Stimulated activated CD4-positive, alpha-beta T cell treated with anti-CD3 and anti-CD28 coated beads, Interleukin-12 subunit alpha, Interleukin-12 subunit beta, amount 100 ng/mL, for 24 hours (primary cell): ENCODE results near the gene ARMC9.
"Not testable (repeated sequence)": the region's sequence is repeated elsewhere in the genome, so short reads cannot be mapped to it uniquely, and the experiment has no call there.

Source experiments
- DNase-seq, 2 experiments: peaks; one replicate each; pipeline ENCODE4 v3.0.0-alpha.2; 2020; ENCODE audit warnings: low read depth in 2 of 2

The ARMC9 gene

DNA sequence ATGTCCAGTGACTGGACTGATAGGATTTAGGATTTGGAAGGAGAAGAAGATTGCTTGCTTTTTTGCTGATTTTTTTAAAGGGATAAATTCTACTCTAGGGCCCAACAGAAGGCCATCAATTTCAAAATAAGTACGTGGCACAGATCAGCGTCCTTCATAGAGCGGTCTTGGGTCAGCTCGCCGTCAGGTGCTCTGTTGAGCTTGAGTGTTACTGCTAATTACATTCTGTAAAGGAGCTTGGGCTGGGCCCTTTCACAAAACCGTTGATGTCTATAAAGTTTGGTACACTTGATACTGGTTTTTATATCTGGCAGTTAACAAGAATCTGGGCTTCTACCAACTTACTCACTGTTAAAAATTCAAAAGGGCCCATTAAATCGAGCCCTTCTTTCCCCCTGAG is 45.4 kb downstream of the ARMC9 start:
- no peak for DNase-seq

DNA sequence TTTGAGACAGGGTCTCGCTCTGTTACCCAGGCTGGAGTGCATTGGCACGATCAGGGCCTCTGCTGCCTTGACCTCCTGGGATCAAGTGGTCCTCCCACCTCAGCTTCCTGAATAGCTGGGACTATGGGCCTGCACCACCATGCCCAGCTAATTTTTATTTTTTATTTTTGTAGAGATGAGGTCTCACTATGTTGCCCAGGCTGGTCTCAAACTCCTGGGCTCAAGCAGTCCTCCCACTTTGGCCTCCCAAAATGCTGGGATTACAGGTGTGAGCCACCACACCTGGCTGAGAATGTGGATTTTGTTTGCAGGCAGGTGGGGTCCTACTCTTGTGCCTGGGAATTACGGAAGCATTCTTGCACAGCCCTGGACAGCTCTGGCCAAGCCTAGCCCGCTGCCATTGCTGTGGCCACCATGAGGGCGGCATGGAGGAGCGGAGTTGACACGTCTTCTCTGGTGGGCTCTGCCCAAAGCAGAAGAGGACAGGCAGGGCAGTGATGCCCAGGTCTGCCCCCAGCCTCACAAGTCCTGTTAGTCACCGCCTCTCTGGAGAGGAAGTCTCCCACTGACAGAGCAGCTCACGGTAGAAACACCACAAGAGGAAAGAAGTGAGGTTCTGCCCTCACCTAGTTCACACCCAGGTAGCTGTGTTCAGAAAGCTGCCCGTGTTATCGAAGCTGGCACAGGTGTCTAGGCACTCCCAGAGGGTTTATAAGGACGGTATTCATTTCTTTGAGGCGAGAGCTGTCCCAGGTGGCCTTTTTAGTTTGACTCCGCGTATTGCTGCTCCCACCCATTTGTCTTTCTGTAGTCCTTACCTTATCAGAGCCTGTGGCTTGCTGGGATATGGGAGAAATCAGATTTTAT is 46.2 kb downstream of the ARMC9 start:
- no peak for DNase-seq

- no peak for DNase-seq
These were observed 47.0 kb downstream of the ARMC9 start for GRCh38 chr2:231245249-231246094.

DNA sequence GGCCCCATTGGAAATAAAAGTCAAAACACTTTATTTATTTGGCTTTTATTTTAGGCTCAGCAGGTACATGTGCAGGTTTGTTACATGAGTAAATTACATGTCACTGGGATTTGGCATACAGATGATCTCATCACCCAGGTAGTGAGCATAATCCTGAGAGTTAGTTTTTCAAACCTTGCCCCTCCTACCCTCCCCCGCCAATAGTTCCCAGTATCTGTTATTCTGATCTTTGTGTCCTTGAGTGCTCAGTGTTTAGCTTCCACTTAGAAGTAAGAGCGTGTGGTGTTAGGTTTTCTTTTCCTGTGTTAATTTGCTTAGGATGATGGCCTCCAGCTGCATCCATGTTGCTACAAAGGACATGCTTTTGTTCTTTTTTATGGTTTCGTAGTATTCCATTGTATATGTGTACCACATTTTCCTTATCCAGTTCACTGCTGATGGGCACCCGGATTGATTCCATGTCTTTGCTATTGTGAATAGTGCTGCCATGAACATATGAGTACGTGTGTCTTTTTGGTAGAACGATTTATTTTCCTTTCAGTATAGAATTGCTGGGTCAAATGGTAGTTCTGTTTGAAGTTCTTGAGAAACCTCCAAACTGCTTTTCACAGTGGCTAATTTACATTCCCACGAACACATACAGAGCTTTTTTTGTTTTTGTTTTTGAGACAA is 47.9 kb downstream of the ARMC9 start:
- no peak for DNase-seq

GRCh38 chr2:231250146-231250545 is 51.7 kb downstream of the ARMC9 start:
- no peak for DNase-seq

- DNase-seq = no peak
These were observed 52.3 kb downstream of the ARMC9 start for GRCh38 chr2:231250698-231251097.

DNA sequence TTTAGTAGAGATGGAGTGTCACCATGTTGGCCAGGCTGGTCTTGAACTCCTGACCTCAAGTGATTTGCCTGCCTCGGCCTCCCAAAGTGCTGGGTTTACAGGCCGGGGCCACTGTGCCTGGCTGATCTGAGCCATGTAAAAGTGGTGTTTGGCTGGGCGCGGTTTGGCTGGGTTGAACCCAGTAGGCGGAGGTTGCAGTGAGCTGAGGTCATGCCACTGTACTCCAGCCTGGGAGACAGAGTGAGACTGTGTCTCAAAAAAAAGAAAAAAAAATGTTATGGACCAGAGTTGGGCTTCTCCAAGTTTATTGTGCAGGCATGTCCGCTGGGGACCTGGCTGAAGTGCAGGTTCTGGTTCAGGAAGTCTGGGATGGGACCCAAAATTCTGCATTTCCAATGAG is 54.9 kb downstream of the ARMC9 start:
- not testable (repeated sequence) for DNase-seq

- no peak for DNase-seq
These were observed 58.1 kb downstream of the ARMC9 start for GRCh38 chr2:231256494-231256893.

DNA sequence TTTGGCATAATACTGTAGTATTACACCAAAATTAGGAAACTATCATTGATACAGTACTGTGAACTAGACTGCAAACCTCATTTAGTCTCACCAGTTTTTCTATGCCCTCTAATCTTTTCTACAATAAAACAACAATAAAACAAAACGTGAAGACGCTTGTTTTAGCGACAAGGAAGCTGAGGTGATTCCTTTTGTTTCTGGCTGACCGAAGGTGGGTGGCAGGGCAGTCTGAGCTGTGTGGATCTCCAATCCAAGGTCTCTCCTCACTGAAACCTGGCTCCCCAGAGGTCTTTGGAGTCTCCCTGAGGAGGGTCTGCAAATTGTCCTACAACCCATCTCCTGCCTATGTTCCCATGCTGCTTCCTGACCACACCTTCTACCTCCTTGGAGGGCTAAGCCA is 59.3 kb downstream of the ARMC9 start:
- no peak for DNase-seq

DNA sequence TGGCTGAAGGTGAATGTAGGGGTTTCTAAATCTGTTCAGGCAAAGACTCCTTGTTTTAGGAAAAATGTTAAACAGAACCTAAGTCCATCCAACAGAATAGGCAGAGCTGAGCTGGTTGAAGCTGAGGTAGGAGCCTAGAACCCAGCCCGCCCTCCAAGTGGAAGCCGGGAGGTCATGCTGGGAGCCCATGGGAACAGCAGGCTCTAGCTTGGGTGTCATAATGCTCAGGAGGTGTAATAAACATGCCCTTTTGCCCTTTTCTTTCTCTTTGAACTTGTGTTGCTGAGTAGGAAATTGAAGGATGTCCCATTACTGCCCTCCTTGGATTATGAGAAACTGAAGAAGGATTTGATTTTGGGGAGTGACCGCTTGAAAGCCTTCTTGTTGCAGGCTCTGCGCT is 60.3 kb downstream of the ARMC9 start:
- DNase-seq = no peak

- no peak for DNase-seq
These were observed 60.7 kb downstream of the ARMC9 start for GRCh38 chr2:231259104-231259503.

DNA sequence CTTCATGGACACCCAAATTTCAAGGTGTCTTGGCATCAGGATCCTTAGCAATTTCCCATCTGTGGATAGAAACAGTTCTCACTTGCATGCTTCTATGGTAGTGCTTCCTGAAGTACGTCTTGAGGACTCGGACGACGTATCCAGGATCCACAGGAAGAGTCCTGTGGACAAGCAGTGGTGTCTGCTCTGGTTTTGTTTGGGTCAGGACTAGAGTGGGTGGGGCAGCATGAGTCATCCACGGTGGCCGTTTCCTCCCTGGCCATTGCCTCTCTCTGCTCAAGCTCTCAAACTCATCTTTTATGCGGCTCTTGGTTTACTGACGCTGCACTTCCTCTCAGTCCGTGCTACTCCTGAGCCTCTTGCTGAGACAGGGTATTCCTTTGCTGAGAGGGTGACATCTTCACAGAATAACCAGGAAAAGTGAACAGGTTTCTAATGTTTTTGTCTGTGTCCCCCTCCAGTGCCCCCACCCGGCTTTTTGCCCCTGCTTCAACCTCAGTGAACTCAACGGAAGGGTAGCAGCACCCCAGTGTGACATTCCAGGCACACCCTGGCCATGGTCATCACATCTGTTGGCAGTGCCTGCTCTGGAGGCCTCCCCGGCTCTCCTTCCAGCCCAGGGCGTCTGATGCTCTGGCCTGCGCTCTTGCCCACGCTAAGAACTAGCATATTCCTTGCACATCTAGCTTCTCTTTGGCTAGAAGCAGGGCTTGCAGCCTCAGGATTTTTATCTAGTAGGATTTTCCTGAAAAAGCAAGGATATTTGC is 62.2 kb downstream of the ARMC9 start:
- no peak for DNase-seq

DNA sequence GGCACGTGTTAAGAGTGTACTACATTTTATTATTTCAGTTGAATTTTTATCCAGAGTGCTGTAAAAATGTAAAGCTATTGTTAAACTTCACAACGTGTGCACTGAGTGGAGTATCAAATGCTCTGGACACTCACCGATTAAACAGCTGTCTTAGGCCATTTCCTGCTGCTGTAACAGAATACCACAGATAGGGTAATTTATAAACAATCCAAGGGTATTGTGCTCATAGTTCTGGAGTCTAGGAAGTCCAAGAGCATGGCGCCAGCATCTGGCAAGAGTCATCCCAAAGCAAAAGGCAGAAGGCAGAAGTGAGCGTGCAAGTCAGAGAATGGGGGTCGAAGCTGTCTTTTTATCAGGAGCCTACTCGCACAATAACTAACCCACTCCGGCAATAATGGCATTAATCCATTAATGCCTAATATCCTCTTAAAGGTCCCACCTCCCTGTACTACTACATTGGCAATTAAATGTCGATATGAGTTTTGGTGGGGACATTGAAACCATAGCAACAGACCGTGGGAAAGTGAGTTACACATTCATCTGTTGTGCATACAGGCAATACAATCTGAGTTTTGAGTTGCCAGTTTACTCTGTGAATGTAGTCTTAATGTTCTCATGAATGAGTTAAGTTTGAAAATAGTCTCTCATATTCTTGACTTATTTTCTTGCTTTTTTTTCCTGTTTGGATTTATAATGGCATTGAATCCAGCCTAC is 64.8 kb downstream of the ARMC9 start:
- no peak for DNase-seq

DNA sequence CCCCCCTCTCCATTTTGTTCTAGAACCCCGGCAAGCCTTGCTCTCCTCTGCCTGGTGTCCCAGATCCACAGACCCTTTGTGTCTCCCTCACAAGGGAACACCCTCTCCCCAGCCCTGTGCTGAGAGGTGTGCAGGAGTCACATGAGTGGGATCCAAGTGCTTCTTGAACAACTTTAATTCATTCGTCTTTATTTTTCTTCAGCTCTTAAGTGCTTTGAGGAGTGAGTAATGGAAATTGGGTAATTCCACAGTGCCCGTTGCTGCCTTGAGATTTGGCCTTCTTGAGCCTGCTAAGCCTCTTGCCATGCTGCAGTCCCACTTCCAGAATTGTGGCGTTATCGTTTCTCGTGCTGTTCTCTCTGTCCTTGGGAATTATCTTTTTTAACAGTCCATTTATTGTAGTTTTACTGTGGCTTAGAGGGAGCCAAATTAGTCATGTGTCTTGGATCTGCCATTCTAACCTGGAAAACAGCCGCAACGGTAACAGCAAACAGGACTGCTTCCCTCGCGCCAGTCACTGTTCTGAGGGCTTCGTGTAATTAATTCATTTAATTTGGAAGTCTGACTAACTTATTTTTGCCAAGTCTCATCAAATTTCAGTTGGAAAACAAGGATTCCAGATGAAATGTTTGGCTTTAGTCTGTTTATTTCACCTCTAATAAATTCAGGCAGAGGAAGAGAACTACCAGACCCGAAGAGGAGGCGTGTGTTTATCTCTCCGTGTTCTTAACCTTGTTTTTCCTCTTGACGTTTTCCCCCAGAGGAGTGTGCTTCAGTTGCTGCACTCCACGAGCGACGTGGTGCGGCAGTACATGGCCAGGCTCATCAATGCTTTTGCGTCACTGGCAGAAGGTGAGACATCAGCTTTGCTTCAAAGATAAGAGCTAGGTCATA is 72.0 kb downstream of the ARMC9 start:
- DNase-seq = no peak

- no peak for DNase-seq
These were observed 74.6 kb downstream of the ARMC9 start for GRCh38 chr2:231272991-231273390.

DNA sequence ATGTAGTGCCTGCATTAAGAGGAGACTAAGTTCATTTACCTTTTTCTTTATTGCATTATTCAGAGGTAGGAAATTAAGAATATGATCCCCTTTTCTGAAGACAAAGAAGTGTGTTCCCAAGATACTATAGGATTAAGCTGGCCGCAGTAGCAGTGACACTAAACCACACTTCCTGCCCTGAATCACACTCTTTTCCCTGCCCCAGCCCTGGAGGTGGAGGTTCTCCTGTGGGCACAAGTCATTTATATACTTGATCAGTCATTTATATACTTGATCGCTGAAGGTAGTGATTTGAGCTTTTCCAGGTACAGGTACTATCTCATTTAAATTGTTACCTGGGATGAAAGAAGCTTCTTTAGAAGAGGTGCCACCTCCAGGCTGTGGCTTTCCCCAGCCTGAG is 78.6 kb downstream of the ARMC9 start:
- DNase-seq = no peak

DNA sequence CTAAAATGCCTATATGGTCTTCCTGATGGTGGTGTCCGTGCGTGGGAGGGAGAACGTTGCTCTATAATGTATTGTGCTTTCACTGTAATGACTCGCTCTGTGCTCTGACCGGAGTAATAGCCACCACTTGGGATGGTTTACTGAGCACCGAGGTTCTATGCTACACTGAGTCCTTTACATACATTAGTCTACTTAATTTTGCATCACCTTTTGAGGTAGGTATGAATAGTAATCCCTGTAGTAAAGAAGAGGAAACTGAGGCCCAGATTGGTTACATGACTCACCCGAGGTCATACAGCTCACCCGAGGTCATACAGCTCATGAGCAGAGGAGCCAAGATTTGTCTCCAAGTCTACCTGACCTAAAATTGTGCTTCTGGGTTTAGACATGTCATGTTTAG is 79.5 kb downstream of the ARMC9 start:
- no peak for DNase-seq

DNA sequence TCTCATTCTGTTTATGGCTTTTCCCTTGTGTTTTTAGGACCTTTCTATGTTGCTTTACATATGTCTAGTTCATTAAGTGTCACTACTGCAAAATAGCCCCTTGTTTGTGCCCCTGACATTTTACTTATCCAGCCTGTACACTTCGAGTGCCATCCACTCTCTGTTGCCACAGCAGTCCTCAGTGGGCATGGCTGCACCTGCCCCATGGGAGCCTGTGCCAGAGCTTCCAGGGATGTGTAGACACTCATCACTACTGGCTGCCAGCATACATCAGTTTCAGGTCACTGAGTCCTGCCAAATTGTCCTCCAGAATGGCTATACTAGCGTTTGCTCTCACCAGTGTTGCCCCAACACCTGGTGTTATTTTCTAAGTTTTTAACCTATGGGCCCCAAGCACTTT is 80.4 kb downstream of the ARMC9 start:
- no peak for DNase-seq

- no peak for DNase-seq
These were observed 82.4 kb downstream of the ARMC9 start for GRCh38 chr2:231280846-231281245.

- no peak for DNase-seq
These were observed 85.9 kb downstream of the ARMC9 start for GRCh38 chr2:231284296-231284695.
